HepG2 (cell line): ENCODE results near the gene SPAAR. TPM values are rescaled to one million over a fixed set of nuclear protein-coding genes. Genes with fewer than 3 reads are reported as not detected.

Experiments used
- CEBPG ChIP-seq: IDR thresholded peaks from 2 replicates; pipeline ENCODE4 v1.6.1; 2016
- CREM ChIP-seq, 2 experiments: sonication (generic) in 1 of 2; formaldehyde crosslinking in 1 of 2; IDR thresholded peaks; 2 replicates each; pipeline versions ENCODE4 v1.4.0 to v1.6.1; 2016 to 2020; ENCODE audit warnings: antibody characterized with exemption in 1 of 2, mild to moderate bottlenecking in 1 of 2, missing genetic modification reagents in 1 of 2
- HES4 ChIP-seq: sonication (generic); formaldehyde crosslinking; IDR thresholded peaks from 2 replicates; pipeline ENCODE4 v1.9.0; 2021; ENCODE audit warnings: mild to moderate bottlenecking, missing genetic modification reagents, borderline replicate concordance
- HNF1A ChIP-seq, 2 experiments: sonication (generic) in 1 of 2; formaldehyde crosslinking in 1 of 2; IDR thresholded peaks; 2 replicates each; pipeline versions ENCODE4 v1.4.0 to v1.6.1; 2016 to 2020; ENCODE audit warnings: borderline replicate concordance in 1 of 2, low read depth in 1 of 2, mild to moderate bottlenecking in 1 of 2, missing genetic modification reagents in 1 of 2
- MYPOP ChIP-seq: sonication (generic); formaldehyde crosslinking; IDR thresholded peaks from 2 replicates; pipeline ENCODE4 v1.8.1; 2023; ENCODE audit warnings: mild to moderate bottlenecking, moderate library complexity, missing genetic modification reagents
- NFATC3 ChIP-seq: sonication (generic); formaldehyde crosslinking; IDR thresholded peaks from 2 replicates; pipeline ENCODE4 v1.5.1; 2020; ENCODE audit warnings: mild to moderate bottlenecking, missing genetic modification reagents
- NR2F2 ChIP-seq: IDR thresholded peaks from 2 replicates; pipeline ENCODE4 v1.6.1; 2012; ENCODE audit warnings: low read depth, inconsistent platforms, borderline replicate concordance
- SKI ChIP-seq: fragments of 450-650 bp; IDR thresholded peaks from one replicate; pipeline ENCODE4 v1.6.1; 2018; ENCODE audit warnings: mild to moderate bottlenecking; ENCODE audit not compliant: partially characterized antibody
- ZMYM3 ChIP-seq: sonication (generic); formaldehyde crosslinking; IDR thresholded peaks from 2 replicates; pipeline ENCODE4 v1.5.1; 2020; ENCODE audit warnings: mild to moderate bottlenecking, missing genetic modification reagents
- ZNF292 ChIP-seq: sonication (generic); formaldehyde crosslinking; IDR thresholded peaks from 2 replicates; pipeline ENCODE4 v1.8.1; 2022; ENCODE audit warnings: mild to moderate bottlenecking, low read depth, missing genetic modification reagents, borderline replicate concordance
- polyA plus RNA-seq, 8 experiments: library from polyadenylated mRNA; depleted of rRNA in 3 of 8; stranded (reverse) in 7 of 8; unstranded in 1 of 8; fragments of >200 nt; fragmentation: Illumina TruSeq in 4 of 8; extraction: Trizol in 4 of 8; gene quantifications; 2 replicates each; pipeline versions ENCODE4 v1.2.1 to v1.2.3, GENCODE V29; 2011 to 2016; ENCODE audit warnings: low read depth in 4 of 8, missing spikeins in 1 of 8, mixed read lengths in 1 of 8; ENCODE audit not compliant: insufficient read depth in 1 of 8
- total RNA-seq, 5 experiments: library from RNA; depleted of rRNA; stranded (reverse); fragments of >200 nt; fragmentation: Illumina TruSeq; extraction: Trizol; gene quantifications; 2 replicates each; pipeline ENCODE4 v1.2.3, GENCODE V29; 2016; ENCODE audit warnings: low read depth in 1 of 5
- TF ChIP-seq, protein P1 (sequence below), 2 experiments: fragments of 450-650 bp in 1 of 2; sonication (generic) in 1 of 2; formaldehyde crosslinking in 1 of 2; IDR thresholded peaks; 2 replicates each; pipeline versions ENCODE4 v1.6.1 to v1.8.0; 2016 to 2022; ENCODE audit warnings: antibody characterized with exemption in 1 of 2, mild to moderate bottlenecking in 1 of 2, missing genetic modification reagents in 1 of 2
- TF ChIP-seq, protein P2 (sequence below): sonication (generic); formaldehyde crosslinking; IDR thresholded peaks from 2 replicates; pipeline ENCODE4 v1.5.1; 2020; ENCODE audit warnings: missing genetic modification reagents, mild to moderate bottlenecking, borderline replicate concordance

The SPAAR gene
- total and polyA plus RNA-seq, 2 of the 13 experiments (the other 11 are each of a cell fraction or from before 2014, with no cell fraction given) = 0.07 TPM; not detected in 1

DNA sequence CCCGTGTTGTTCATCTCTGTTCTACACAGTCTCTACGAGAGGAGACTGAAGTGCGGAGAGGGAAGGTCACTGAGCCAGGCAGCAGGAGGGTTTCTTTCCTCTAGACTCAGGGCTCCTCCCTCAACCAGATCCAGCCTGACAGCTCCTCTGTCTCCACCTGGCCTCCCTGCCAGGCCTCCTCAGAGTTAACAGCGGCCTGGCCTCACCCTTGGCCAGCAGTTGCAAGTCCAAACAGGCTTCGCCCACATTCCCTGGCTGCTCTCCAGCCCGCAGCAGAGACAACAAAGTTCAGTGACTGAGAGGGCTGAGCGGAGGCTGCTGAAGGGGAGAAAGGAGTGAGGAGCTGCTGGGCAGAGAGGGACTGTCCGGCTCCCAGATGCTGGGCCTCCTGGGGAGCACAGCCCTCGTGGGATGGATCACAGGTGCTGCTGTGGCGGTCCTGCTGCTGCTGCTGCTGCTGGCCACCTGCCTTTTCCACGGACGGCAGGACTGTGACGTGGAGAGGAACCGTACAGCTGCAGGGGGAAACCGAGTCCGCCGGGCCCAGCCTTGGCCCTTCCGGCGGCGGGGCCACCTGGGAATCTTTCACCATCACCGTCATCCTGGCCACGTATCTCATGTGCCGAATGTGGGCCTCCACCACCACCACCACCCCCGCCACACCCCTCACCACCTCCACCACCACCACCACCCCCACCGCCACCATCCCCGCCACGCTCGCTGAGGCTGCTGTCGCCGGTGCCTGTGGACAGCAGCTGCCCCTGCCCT, 3.2 kb upstream of the SPAAR start, which contains the start of gene HRCT1 (continued):
- TF ChIP-seq, protein P1, sequence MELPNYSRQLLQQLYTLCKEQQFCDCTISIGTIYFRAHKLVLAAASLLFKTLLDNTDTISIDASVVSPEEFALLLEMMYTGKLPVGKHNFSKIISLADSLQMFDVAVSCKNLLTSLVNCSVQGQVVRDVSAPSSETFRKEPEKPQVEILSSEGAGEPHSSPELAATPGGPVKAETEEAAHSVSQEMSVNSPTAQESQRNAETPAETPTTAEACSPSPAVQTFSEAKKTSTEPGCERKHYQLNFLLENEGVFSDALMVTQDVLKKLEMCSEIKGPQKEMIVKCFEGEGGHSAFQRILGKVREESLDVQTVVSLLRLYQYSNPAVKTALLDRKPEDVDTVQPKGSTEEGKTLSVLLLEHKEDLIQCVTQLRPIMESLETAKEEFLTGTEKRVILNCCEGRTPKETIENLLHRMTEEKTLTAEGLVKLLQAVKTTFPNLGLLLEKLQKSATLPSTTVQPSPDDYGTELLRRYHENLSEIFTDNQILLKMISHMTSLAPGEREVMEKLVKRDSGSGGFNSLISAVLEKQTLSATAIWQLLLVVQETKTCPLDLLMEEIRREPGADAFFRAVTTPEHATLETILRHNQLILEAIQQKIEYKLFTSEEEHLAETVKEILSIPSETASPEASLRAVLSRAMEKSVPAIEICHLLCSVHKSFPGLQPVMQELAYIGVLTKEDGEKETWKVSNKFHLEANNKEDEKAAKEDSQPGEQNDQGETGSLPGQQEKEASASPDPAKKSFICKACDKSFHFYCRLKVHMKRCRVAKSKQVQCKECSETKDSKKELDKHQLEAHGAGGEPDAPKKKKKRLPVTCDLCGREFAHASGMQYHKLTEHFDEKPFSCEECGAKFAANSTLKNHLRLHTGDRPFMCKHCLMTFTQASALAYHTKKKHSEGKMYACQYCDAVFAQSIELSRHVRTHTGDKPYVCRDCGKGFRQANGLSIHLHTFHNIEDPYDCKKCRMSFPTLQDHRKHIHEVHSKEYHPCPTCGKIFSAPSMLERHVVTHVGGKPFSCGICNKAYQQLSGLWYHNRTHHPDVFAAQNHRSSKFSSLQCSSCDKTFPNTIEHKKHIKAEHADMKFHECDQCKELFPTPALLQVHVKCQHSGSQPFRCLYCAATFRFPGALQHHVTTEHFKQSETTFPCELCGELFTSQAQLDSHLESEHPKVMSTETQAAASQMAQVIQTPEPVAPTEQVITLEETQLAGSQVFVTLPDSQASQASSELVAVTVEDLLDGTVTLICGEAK (IDR thresholded peaks at IDR 0.05) = no peak
- TF ChIP-seq, protein P1 (CRISPR knock-in tag; IDR thresholded peaks at IDR 0.05) = no peak
- peak; percentile 99 for TF ChIP-seq ZMYM3 (CRISPR knock-in tag)
- peak; percentile 54; the same call in 1 of the 2 replicates for TF ChIP-seq CEBPG (CRISPR knock-in tag)
- TF ChIP-seq HNF1A (IDR thresholded peaks at IDR 0.05; ENCODE audit: low read depth) = no peak
- TF ChIP-seq HNF1A (CRISPR knock-in tag; IDR thresholded peaks at IDR 0.05; ENCODE audit: borderline replicate concordance) = no peak
- TF ChIP-seq SKI = no peak
- TF ChIP-seq MYPOP (CRISPR knock-in tag) = no peak
- TF ChIP-seq, protein P2, sequence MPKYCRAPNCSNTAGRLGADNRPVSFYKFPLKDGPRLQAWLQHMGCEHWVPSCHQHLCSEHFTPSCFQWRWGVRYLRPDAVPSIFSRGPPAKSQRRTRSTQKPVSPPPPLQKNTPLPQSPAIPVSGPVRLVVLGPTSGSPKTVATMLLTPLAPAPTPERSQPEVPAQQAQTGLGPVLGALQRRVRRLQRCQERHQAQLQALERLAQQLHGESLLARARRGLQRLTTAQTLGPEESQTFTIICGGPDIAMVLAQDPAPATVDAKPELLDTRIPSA (CRISPR knock-in tag) = no peak
- TF ChIP-seq ZNF292 (CRISPR knock-in tag) = peak; percentile 95
- TF ChIP-seq HES4 (CRISPR knock-in tag) = 0 out of 2 replicates have a peak, but pooled peaks have one; percentile 37
- no peak for TF ChIP-seq NR2F2
- no peak for TF ChIP-seq NFATC3 (CRISPR knock-in tag)
- no peak for TF ChIP-seq CREM (IDR thresholded peaks at IDR 0.05)
- TF ChIP-seq CREM (CRISPR knock-in tag; IDR thresholded peaks at IDR 0.05) = no peak
